Measurements from ENCODE around the gene CBS. TPM values are rescaled to one million over a fixed set of nuclear protein-coding genes. Genes with fewer than 3 reads are reported as not detected.
"Not testable (repeated sequence)": the region's sequence is repeated elsewhere in the genome, so short reads cannot be mapped to it uniquely, and the experiment has no call there.

CBS gene
- total and polyA plus RNA-seq, 5 donors from 2014 or later, result 0.20 TPM; not detected in 4

DNA sequence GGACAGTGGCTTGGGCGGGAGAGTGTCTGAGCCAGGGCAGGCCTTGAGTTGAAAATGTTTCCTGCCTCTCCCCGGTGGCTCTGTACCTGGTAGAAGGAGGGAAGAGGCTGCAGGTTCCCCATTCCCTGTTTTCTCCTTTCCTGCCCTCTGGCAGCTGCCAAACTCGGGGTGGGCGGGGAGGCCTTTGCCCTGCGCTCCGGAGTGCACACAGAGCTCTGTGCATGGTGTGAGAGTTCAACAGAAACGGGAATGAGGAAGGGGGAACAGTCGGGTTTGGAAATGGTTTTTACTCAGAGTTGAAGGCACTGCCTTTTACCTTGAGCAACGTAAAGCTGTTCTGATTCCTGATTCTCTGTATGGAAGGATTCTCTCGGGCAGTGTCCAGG is 37.0 kb downstream of the CBS start:
- not testable (repeated sequence) for H3K4me1 Mint-ChIP-seq

DNA sequence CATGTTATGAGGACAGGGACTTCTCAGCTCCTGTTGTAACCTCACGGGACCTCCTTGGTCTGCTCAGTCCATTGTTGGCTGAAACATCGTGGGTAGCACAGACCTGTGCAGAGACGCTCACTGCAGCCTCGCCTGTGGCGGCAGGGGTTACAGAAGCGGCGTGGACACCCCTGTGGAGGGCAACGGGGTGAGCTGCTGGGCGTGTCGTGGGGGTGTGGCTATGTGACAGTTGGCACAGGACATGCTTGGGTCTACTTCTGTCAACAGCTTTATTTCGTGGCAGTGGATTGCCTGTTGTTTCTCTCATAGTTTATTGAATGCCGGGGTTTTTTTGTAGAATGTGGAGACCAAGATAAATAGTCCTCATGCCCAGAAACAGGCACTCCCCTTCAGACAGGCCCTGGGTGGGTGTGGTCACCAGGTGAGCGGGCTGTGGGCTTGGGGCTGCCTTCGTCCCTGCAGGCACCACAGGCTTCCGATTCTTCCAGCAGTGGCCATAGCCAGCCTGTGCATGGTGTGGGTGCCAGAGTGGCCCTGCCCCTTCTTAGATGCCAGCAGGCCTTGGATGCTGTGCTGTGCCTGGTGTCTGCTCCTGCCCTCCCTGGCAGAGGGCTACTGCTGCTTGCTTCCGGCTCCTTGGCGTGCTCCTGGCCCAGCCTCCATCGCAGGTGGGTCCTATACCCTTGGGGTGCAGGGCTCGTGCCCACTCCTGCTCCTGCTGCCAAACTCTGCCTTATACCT is 37.5 kb downstream of the CBS start:
- not testable (repeated sequence) for H3K4me3 Mint-ChIP-seq; ATAC-seq (ENCODE audit: low read depth in 2 of 2); H3K27ac ChIP-seq (ENCODE audit: insufficient read depth, low read length, poor library complexity, severe bottlenecking); H3K27me3 Mint-ChIP-seq; DNase-seq; H3K36me3 ChIP-seq (ENCODE audit: control insufficient read depth, insufficient read depth, low read length); H3K4me3 ChIP-seq (ENCODE audit: low read depth, low read length); H3K36me3 Mint-ChIP-seq; H3K4me1 ChIP-seq (ENCODE audit: control insufficient read depth, insufficient read depth, low read length, poor library complexity, severe bottlenecking); H3K4me1 Mint-ChIP-seq; H3K9me3 ChIP-seq (ENCODE audit: control insufficient read depth in 2 of 2, low read length in 2 of 2); H3K27me3 ChIP-seq (ENCODE audit: control insufficient read depth, insufficient read depth, low read length); H3K9me3 Mint-ChIP-seq; H3K27ac Mint-ChIP-seq

More for the DNA sequence above, 37.0 kb downstream of the CBS start:
- H3K36me3 Mint-ChIP-seq; H3K27ac Mint-ChIP-seq; H3K9me3 ChIP-seq (ENCODE audit: control insufficient read depth in 2 of 2, low read length in 2 of 2); H3K27me3 Mint-ChIP-seq; H3K27me3 ChIP-seq (ENCODE audit: control insufficient read depth, insufficient read depth, low read length); DNase-seq; H3K4me3 ChIP-seq (ENCODE audit: low read depth, low read length); H3K36me3 ChIP-seq (ENCODE audit: control insufficient read depth, insufficient read depth, low read length); H3K9me3 Mint-ChIP-seq; H3K27ac ChIP-seq (ENCODE audit: insufficient read depth, low read length, poor library complexity, severe bottlenecking); H3K4me3 Mint-ChIP-seq; H3K4me1 ChIP-seq (ENCODE audit: control insufficient read depth, insufficient read depth, low read length, poor library complexity, severe bottlenecking); ATAC-seq (ENCODE audit: low read depth in 2 of 2): not testable (repeated sequence)

DNA sequence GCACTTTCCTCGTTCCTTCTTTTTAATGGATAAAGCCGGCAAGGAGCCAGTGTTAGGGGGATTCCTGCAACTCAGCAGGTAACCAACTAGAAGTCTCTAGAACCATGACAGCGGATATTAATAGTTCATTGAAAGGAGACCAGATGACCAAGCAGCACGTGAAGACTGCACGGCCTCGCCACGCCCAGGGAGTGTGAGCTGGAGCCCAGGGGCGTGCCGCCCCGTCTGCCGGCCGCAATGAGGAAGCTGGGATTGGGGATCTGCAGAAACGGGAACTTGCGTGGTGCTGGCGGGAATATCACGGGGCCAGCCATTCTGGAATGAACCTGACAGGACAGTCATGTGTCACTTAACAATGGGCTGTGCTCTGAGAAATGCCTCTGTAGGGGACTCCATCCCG is 38.7 kb downstream of the CBS start:
- H3K9me3 ChIP-seq (ENCODE audit: control insufficient read depth in 2 of 2, low read length in 2 of 2); ATAC-seq (ENCODE audit: low read depth in 2 of 2); H3K27me3 Mint-ChIP-seq; H3K27ac ChIP-seq (ENCODE audit: insufficient read depth, low read length, poor library complexity, severe bottlenecking); H3K4me1 Mint-ChIP-seq; H3K27ac Mint-ChIP-seq; H3K36me3 ChIP-seq (ENCODE audit: control insufficient read depth, insufficient read depth, low read length); H3K27me3 ChIP-seq (ENCODE audit: control insufficient read depth, insufficient read depth, low read length); H3K4me3 Mint-ChIP-seq; H3K36me3 Mint-ChIP-seq; H3K4me1 ChIP-seq (ENCODE audit: control insufficient read depth, insufficient read depth, low read length, poor library complexity, severe bottlenecking); H3K9me3 Mint-ChIP-seq; H3K4me3 ChIP-seq (ENCODE audit: low read depth, low read length); DNase-seq: not testable (repeated sequence)

DNA sequence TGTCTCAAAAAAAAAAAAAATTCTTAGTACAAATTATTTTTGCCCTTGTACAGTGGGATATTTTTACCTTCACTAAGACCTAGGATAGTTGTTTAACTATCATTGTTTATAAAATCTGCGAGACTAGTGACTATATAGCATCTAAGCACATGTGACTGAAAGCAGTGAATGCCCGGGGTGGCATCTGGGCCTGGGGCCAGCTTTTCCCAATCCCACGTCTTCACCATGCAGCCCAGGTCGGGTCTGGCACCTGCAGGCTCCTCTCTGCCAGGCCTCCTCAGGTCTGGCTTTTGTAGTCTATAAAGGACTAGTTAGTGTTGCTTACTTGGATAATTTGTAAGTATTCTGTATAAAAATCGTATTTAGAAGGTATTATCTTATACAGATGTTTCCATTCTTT is 40.8 kb downstream of the CBS start:
- H3K9me3 Mint-ChIP-seq, result no peaks in the 10 kb centered on the region

DNA sequence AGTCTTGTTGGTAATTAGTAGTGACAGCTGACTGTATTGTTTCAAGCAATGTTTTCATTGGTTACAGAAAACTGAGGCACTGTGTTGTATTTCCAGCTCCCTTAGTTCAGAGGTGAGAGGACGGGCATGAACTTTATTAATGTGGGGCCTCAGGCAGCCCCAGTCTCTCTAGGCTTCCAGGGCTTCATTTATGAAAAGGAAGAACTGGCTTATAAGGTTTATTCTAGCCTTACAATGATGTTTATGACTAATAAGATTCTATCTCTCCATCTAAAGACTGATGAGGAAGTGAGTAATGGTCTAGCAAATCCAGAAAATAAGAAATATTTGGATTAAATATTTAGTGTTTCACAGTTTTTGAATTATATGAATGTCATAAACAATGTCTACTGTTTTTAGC is 41.5 kb downstream of the CBS start:
- H3K4me1 ChIP-seq (ENCODE audit: control insufficient read depth, insufficient read depth, low read length, poor library complexity, severe bottlenecking), result no peaks in the 10 kb centered on the region
- peaks cover 15% of the 10 kb centered on the region for H3K36me3 Mint-ChIP-seq
- no peak overlapping the region for H3K4me3 Mint-ChIP-seq
- H3K4me3 ChIP-seq (ENCODE audit: low read depth, low read length), result no peak overlapping the region
- ATAC-seq (ENCODE audit: low read depth in 2 of 2) (no peak), DNase-seq (no peak)
- H3K27ac Mint-ChIP-seq, result no peak overlapping the region
- no peaks in the 10 kb centered on the region for H3K9me3 ChIP-seq (ENCODE audit: control insufficient read depth in 2 of 2, low read length in 2 of 2)
- H3K27ac ChIP-seq (ENCODE audit: insufficient read depth, low read length, poor library complexity, severe bottlenecking), result no peak overlapping the region
- no peaks in the 10 kb centered on the region for H3K9me3 Mint-ChIP-seq
- no peaks in the 10 kb centered on the region for H3K27me3 ChIP-seq (ENCODE audit: control insufficient read depth, insufficient read depth, low read length)
- no peaks in the 10 kb centered on the region for H3K27me3 Mint-ChIP-seq
- no peaks in the 10 kb centered on the region for H3K4me1 Mint-ChIP-seq
- H3K36me3 ChIP-seq (ENCODE audit: control insufficient read depth, insufficient read depth, low read length), result peaks cover 29% of the 10 kb centered on the region

More for the DNA sequence above, 40.8 kb downstream of the CBS start:
- peaks cover 9% of the 10 kb centered on the region for H3K36me3 Mint-ChIP-seq
- no peak overlapping the region for H3K27ac Mint-ChIP-seq
- no peaks in the 10 kb centered on the region for H3K4me1 ChIP-seq (ENCODE audit: control insufficient read depth, insufficient read depth, low read length, poor library complexity, severe bottlenecking)
- no peaks in the 10 kb centered on the region for H3K9me3 ChIP-seq (ENCODE audit: control insufficient read depth in 2 of 2, low read length in 2 of 2)
- no peak overlapping the region for H3K27ac ChIP-seq (ENCODE audit: insufficient read depth, low read length, poor library complexity, severe bottlenecking)
- H3K27me3 ChIP-seq (ENCODE audit: control insufficient read depth, insufficient read depth, low read length), result no peaks in the 10 kb centered on the region
- no peak overlapping the region for H3K4me3 Mint-ChIP-seq
- no peaks in the 10 kb centered on the region for H3K27me3 Mint-ChIP-seq
- no peak for ATAC-seq (ENCODE audit: low read depth in 2 of 2)
- DNase-seq, result no peak
- H3K4me3 ChIP-seq (ENCODE audit: low read depth, low read length), result no peak overlapping the region
- H3K36me3 ChIP-seq (ENCODE audit: control insufficient read depth, insufficient read depth, low read length), result peaks cover 22% of the 10 kb centered on the region
- no peaks in the 10 kb centered on the region for H3K4me1 Mint-ChIP-seq

DNA sequence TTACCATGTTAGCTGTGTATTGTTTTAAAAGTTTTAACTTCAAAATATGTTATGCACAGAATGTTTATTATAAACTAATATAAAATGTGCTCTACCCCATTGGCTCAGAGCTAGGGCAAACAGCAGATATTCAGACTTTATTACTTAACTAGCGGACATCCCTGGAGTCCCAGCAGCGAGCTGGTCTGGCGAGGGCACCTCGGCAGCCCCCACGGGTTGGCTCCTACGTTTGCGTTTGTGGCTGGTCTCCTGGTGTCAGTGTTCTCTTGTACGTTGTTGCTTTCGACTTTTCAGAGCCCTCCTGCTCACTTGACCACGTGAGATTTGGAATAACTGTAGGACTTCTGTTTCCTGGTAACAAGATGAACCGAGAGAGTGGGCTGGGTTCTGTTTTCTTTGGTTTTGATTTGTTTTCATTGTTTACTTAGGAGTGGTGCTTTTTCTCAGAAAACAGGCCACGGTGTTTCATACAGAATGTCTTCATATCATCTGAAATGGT is 44.5 kb downstream of the CBS start:
- ATAC-seq (ENCODE audit: low read depth in 2 of 2) (no peak), DNase-seq (no peak)
- no peak overlapping the region for H3K27ac Mint-ChIP-seq
- H3K27me3 ChIP-seq (ENCODE audit: control insufficient read depth, insufficient read depth, low read length), result no peaks in the 10 kb centered on the region
- no peak overlapping the region for H3K4me3 Mint-ChIP-seq
- no peaks in the 10 kb centered on the region for H3K27me3 Mint-ChIP-seq
- no peaks in the 10 kb centered on the region for H3K9me3 Mint-ChIP-seq
- no peaks in the 10 kb centered on the region for H3K4me1 Mint-ChIP-seq
- no peak overlapping the region for H3K4me3 ChIP-seq (ENCODE audit: low read depth, low read length)
- peaks cover 32% of the 10 kb centered on the region for H3K36me3 Mint-ChIP-seq
- H3K36me3 ChIP-seq (ENCODE audit: control insufficient read depth, insufficient read depth, low read length), result peaks cover 40% of the 10 kb centered on the region
- no peaks in the 10 kb centered on the region for H3K9me3 ChIP-seq (ENCODE audit: control insufficient read depth in 2 of 2, low read length in 2 of 2)
- no peak overlapping the region for H3K27ac ChIP-seq (ENCODE audit: insufficient read depth, low read length, poor library complexity, severe bottlenecking)
- no peaks in the 10 kb centered on the region for H3K4me1 ChIP-seq (ENCODE audit: control insufficient read depth, insufficient read depth, low read length, poor library complexity, severe bottlenecking)

DNA sequence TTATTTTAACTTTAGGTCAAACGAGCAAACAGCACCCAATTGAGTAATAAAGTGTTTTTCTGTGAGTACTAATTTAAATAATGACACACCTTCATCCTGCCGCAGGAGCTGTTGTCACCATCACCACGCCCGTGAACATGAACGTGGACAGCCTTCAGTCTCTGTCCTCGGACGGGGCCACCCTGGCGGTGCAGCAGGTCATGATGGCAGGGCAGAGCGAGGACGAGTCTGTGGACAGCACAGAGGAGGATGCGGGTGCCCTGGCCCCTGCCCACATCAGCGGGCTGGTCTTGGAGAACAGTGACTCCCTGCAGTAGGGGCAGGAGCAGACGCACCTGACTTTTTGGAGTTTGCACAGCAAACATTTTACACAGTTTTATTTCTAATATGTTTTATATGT is 45.9 kb downstream of the CBS start:
- Mint-ChIP-seq H3K4me1 (no peaks in the 10 kb centered on the region), H3K9me3 (no peaks in the 10 kb centered on the region), H3K27ac (no peak overlapping the region), H3K4me3 (no peak overlapping the region), H3K36me3 (peaks cover 42% of the 10 kb centered on the region), H3K27me3 (no peaks in the 10 kb centered on the region)
- H3K4me1 ChIP-seq (ENCODE audit: control insufficient read depth, insufficient read depth, low read length, poor library complexity, severe bottlenecking), result no peaks in the 10 kb centered on the region
- no peaks in the 10 kb centered on the region for H3K27me3 ChIP-seq (ENCODE audit: control insufficient read depth, insufficient read depth, low read length)
- no peak for ATAC-seq (ENCODE audit: low read depth in 2 of 2)
- no peaks in the 10 kb centered on the region for H3K9me3 ChIP-seq (ENCODE audit: control insufficient read depth in 2 of 2, low read length in 2 of 2)
- no peak for DNase-seq
- H3K27ac ChIP-seq (ENCODE audit: insufficient read depth, low read length, poor library complexity, severe bottlenecking), result no peak overlapping the region
- peaks cover 52% of the 10 kb centered on the region for H3K36me3 ChIP-seq (ENCODE audit: control insufficient read depth, insufficient read depth, low read length)
- H3K4me3 ChIP-seq (ENCODE audit: low read depth, low read length), result no peak overlapping the region
